C4-2B (cell line): ENCODE results near the gene INSRR.

ENCODE experiments used
- H3K27ac ChIP-seq: fragments of 450-650 bp; 2 replicates; pipeline ENCODE4 v1.5.1; 2017
- CTCF ChIP-seq: fragments of 450-650 bp; conservative IDR thresholded peaks from 2 replicates; pipeline ENCODE4 v1.5.1; 2017; ENCODE audit warnings: mild to moderate bottlenecking
- ZFX ChIP-seq: fragments of 450-650 bp; IDR thresholded peaks from 2 replicates; pipeline ENCODE4 v1.6.1; 2017

INSRR gene

GRCh38 chr1:156898161-156898566 lies 39.2 kb upstream of the INSRR start:
- TF ChIP-seq CTCF (no peak), ZFX (no peak)
- no peak overlapping the region for H3K27ac ChIP-seq

GRCh38 chr1:156897078-156897825 lies 38.3 kb upstream of the INSRR start:
- H3K27ac ChIP-seq = no peak overlapping the region
- TF ChIP-seq ZFX = no peak
- no peak for TF ChIP-seq CTCF

- TF ChIP-seq CTCF (no peak), ZFX (no peak)
- H3K27ac ChIP-seq = no peak overlapping the region
Observed at GRCh38 chr1:156896490-156897033, 37.6 kb upstream of the INSRR start.

- TF ChIP-seq ZFX (no peak), CTCF (no peak)
- H3K27ac ChIP-seq = no peak overlapping the region
Observed at GRCh38 chr1:156895927-156896326, 37.0 kb upstream of the INSRR start.

GRCh38 chr1:156895455-156895812 lies 36.5 kb upstream of the INSRR start:
- no peak overlapping the region for H3K27ac ChIP-seq
- TF ChIP-seq ZFX = no peak
- TF ChIP-seq CTCF = no peak

GRCh38 chr1:156894711-156895454 lies 36.0 kb upstream of the INSRR start:
- no peak for TF ChIP-seq ZFX
- no peak for TF ChIP-seq CTCF
- H3K27ac ChIP-seq = no peak overlapping the region

GRCh38 chr1:156894001-156894400 lies 35.1 kb upstream of the INSRR start:
- no peak for TF ChIP-seq ZFX
- TF ChIP-seq CTCF = no peak
- H3K27ac ChIP-seq = no peak overlapping the region
